Kidney epithelial cell (primary cell): ENCODE data around the gene PGAP3. TPM values are rescaled to one million over a fixed set of nuclear protein-coding genes. Genes with fewer than 3 reads are reported as not detected.

ENCODE experiments used
- DNase-seq: peaks from one replicate; pipeline ENCODE4 v3.0.0-alpha.2; 2010; ENCODE audit warnings: low read depth
- H3K27me3 ChIP-seq: 2 replicates; pipeline ENCODE4 v1.6.0; 2011; ENCODE audit warnings: low read length; ENCODE audit not compliant: control insufficient read depth, insufficient read depth
- H3K36me3 ChIP-seq: 2 replicates; pipeline ENCODE4 v1.5.1; 2011; ENCODE audit warnings: low read length; ENCODE audit not compliant: control insufficient read depth, insufficient read depth
- H3K4me3 ChIP-seq: 2 replicates; pipeline ENCODE4 v1.5.1; 2011; ENCODE audit warnings: low read depth, mild to moderate bottlenecking, control low read depth, low read length
- CTCF ChIP-seq: IDR thresholded peaks from 2 replicates; pipeline ENCODE4 v1.5.1; 2011; ENCODE audit warnings: mild to moderate bottlenecking, moderate library complexity, low read length, control low read depth, inconsistent platforms; ENCODE audit not compliant: insufficient read depth, poor library complexity, severe bottlenecking
- total RNA-seq: library from RNA; depleted of rRNA; stranded (reverse); fragments of >200 nt; gene quantifications from 2 replicates; pipeline ENCODE4 v1.2.3, GENCODE V29; 2015

Gene PGAP3
- total RNA-seq, 1 donor from 2014 or later = 12.5 TPM

GRCh38 chr17:39669897-39670735 is 17.7 kb downstream of the PGAP3 start:
- TF ChIP-seq CTCF = no peak
- no peak for DNase-seq
- no peaks in the 10 kb centered on the region for H3K36me3 ChIP-seq
- peaks cover 52% of the 10 kb centered on the region for H3K27me3 ChIP-seq
- no peak overlapping the region for H3K4me3 ChIP-seq

- TF ChIP-seq CTCF = peak; percentile 55
- peaks cover 52% of the 10 kb centered on the region for H3K27me3 ChIP-seq
- peak within 1 kb of the TSS; percentile 16 for H3K4me3 ChIP-seq
- no peak for DNase-seq
- H3K36me3 ChIP-seq = no peaks in the 10 kb centered on the region
Observed at GRCh38 chr17:39667945-39668924, 19.6 kb downstream of the PGAP3 start, which contains the start of gene PNMT. TSS of gene PNMT (plus strand) at chr17:39668453. CDS start at chr17:39668476, 23 bp downstream.

- TF ChIP-seq CTCF = no peak
- H3K27me3 ChIP-seq = peaks cover 52% of the 10 kb centered on the region
- DNase-seq = no peak
- no peak overlapping the region for H3K4me3 ChIP-seq
- no peaks in the 10 kb centered on the region for H3K36me3 ChIP-seq
Observed at GRCh38 chr17:39667262-39667944, 20.5 kb downstream of the PGAP3 start.

DNA sequence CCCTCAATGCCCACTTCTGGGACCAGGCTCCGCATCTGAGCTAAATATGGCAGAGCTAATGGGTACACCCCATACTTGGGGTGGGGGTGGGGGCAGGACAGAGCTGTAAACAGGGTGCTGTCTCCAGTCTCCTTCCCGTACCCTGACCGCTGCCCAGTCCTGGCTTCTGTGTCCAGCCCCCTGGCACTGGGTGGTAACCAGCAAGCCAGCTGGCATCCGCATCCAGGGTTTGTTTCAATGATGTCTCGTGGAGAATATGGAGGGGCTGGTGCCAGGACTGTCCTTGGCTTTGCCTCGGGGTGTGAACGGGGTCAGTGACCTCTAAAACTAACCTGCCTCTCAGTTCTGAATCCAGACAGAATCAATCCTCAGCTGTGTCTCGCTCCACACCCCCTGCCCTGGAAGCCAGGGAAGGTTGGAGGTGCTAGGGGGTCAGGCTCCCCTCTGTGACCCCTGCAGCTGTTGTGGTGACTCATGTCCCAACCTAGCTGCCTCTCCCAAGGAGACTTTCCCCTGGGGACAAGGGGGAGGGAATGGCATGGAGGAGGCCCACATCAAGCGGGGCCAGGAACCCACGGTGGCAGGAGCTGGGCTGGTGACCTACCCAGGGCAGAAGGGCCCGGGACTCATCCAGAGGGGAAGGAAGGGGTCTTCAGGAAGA is 21.1 kb downstream of the PGAP3 start:
- Histone ChIP-seq H3K27me3 (peaks cover 49% of the 10 kb centered on the region), H3K4me3 (no peak overlapping the region), H3K36me3 (no peaks in the 10 kb centered on the region)
- TF ChIP-seq CTCF = no peak
- no peak for DNase-seq

- TF ChIP-seq CTCF = no peak
- Histone ChIP-seq H3K36me3 (no peaks in the 10 kb centered on the region), H3K27me3 (peaks cover 45% of the 10 kb centered on the region), H3K4me3 (no peak overlapping the region)
- DNase-seq = no peak
Observed at GRCh38 chr17:39666231-39666600, 21.6 kb downstream of the PGAP3 start.
